Measurements from ENCODE around the gene C12orf76. TPM values are rescaled to one million over a fixed set of nuclear protein-coding genes. Genes with fewer than 3 reads are reported as not detected.
"Not testable (repeated sequence)": the region's sequence is repeated elsewhere in the genome, so short reads cannot be mapped to it uniquely, and the experiment has no call there.

C12orf76 gene
- total RNA-seq, 1 donor from 2014 or later: 5.7 TPM

DNA sequence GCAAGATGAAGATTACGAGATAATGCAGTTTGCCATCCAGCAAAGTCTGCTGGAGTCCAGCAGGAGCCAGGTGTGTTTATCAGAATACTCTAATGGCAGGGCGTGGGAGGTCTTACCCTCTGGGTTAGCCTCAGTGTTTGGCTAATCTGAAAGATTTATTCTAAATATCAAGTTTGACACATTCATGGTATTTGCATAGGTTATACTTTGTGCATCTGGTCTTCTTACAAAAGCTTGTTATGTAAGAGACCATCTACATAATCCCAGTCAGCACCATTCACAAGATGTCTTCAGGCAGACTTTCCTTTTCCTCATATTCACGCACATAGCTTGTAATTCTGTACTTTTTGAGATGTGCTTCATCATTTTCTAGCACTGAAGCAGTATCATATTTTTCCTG is 14.4 kb downstream of the C12orf76 start:
- ATAC-seq: no peak
- intact Hi-C loops (cut with micrococcal nuclease): no loop called here
- no peak for DNase-seq

DNA sequence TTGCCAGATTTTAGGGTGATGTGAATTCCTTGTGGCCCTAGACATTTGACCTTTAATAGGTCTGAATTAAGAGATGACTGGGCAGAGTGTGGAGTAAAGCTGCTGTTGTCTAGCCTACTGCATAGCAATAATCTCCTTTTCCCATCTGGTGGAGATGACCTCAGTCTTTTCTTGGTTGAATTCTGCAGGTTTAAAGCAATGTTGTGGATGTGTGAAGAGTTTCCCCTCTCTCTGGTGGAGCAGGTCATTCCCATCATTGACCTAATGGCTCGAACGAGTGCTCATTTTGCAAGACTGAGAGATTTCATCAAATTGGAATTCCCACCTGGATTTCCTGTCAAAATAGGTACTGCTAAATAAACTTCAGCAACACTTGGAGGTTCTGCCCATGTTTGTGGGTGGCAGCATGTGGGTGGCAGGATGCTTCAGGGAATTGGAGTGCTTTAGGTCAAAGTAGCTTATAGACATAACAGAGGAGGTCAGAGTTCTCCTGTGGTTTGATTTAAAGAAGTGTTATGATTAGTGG is 19.0 kb downstream of the C12orf76 start:
- ATAC-seq: no peak
- no peak for DNase-seq
- intact Hi-C loops (cut with micrococcal nuclease): no loop called here

DNA sequence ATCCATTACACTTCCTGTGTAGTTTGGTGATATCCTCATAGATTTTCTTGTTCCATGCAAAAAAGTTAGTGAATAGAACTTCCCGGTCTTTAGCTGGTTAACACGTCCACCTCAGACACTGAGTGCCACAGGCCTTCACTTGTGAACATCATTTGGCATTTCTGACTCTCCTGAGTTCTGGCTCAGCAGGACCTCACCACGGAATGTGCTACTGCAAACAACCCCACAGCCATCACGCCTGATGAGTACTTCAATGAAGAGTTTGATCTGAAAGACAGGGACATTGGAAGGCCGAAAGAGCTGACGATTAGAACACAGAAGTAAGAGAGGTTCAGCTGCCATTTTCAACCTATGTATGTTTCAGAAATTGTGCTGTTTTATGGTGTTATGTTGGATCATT is 20.0 kb downstream of the C12orf76 start:
- no peak for ATAC-seq

DNA sequence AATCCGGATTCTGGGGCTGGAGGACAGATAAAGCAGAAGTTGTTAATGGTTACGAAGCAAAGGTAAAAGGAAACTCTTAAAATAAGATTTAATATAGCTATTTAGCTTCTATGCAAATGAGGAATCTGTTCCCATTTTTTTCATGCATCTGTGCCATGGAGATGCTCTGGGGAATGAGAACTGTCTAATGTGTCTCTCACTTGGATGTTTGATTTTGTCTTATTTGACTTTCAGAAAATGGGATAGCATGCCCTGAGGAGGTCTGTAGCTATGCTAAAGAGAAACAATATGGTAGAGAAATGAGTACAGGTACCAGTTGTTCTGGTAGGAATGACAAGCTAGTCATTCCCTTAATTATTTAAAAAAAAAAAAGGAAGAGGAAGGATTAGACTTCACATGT is 24.3 kb downstream of the C12orf76 start:
- no peak for DNase-seq
- intact Hi-C loops (cut with micrococcal nuclease): no loop called here
- ATAC-seq: no peak

More for the DNA sequence above, 20.0 kb downstream of the C12orf76 start:
- DNase-seq: no peak
- intact Hi-C loops (cut with micrococcal nuclease): no loop called here

DNA sequence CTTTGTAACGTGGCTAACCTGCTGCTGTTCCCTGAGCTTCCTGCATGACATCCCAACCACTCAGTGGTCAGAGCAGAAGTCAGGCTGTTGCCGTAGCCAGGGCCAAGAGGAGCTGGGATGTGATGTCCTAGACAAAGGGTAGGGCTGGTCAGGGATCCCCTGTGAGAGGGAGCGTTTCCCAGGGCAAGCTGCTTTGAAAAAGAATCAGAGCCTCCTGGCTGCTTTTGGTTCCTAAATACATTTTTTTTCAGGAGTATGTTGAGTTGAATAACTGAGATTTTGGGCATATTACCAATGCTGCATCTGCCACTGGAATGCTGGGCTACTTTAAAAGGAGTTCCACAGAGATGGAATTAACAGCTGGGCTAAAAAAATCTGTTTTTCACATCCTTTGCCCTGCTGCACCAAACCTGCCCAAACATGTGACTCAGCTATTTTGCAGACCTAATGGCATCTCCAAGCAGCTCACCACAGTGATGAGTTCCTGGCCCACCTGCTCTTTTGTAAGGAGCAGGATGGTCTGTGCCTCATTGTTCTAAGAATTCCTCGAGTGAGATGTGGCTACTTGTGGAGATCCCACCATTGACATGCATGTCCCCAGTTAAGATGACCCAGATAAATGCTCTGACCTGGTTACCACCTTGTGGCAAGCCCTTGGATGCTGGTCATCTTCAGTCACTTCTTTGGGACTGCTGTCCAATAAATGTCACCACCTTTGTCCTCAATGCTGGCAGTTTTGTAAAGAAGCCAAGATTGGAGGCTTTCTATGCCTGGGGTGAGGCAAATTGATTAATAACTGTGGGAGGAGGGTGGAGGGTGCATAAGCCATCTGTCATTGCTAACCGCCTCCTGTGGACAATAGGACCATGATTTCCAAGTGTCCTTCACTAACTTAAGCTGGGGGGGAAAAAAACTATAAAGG is 25.0 kb downstream of the C12orf76 start:
- ATAC-seq (peak; percentile 43), DNase-seq (no peak)
- intact Hi-C loops (cut with micrococcal nuclease): no loop called here

DNA sequence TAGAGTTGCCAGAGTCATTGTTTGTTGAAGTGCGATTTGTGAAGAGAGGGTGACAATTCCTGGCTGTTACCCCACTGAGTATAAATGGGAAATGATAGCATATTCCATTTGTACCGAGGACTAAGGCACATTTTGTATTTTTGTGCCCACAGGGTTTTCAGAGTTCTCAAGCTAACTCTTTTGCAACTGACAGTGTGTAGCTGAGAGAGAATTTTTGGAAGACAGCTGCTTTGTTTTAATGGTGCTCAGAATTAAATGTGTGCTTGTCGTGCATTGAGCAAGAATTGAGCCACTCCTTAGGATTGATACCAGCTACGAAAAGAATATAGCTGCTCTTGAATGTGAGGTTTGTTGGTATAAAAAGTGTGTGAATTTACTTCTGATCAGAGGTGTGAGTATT is 27.4 kb downstream of the C12orf76 start:
- DNase-seq (no peak), ATAC-seq (no peak)
- intact Hi-C loops (cut with micrococcal nuclease): no loop called here

DNA sequence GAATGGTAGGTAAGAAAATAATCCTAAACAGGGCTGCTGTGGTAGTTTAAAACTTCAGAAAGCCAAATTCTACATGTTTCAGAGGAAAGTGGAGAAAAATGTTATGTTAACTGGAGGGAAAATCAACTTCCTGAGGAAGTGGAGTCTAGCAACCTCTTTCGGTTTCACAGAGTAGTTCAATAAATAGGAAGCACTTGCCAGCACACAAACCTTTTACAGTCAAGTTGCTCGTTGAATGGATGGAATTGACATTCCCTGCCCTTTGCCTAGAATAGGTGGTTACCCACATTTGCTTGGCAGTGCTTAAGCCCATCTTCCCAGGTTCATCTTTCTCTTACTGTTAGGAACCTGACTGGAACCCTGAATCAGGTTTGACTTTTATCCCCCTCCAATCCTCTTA is 33.2 kb downstream of the C12orf76 start:
- ATAC-seq (no peak), DNase-seq (no peak)
- intact Hi-C loops (cut with micrococcal nuclease): no loop called here

DNA sequence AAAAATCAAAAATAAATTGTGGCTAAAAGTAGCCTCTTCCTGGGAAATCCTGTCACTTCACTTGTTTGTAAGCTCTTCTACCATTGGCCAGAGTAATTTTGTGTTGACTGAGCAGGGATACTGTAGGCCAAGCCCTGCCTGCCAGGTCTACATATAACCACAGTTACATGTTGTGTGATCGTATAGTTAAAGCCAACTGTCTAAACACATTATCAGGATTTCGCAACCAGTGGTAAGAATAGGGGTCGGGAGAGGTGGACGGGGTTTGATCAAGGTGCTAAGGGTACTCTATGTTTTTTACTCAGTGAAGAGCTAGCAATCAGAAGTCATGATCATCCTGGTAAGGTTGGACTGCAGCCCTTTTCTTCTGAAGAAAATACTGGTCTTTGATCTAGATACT is 35.7 kb downstream of the C12orf76 start:
- ATAC-seq (no peak), DNase-seq (no peak)
- intact Hi-C loops (cut with micrococcal nuclease): no loop called here

DNA sequence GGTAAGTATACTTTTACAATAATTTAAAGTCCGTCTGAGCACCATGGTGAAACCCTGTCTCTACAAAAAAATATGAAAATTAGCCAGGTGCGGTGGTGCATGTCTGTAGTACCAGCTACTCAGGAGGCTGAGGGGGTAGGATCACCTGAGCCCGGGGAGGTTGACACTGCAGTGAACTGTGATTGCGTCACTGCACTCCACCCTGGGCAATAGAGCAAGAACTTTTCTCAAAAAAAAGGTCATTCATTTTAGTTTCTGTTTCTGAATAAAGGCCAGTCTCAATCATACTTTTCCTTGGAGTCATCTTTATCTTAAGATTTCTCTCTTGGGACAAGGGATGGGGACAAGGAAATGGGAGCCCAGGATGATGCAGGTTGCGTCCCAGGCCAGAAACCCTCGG is 36.2 kb downstream of the C12orf76 start:
- intact Hi-C loops (cut with micrococcal nuclease): no loop called here
- no peak for ATAC-seq
- no peak for DNase-seq

DNA sequence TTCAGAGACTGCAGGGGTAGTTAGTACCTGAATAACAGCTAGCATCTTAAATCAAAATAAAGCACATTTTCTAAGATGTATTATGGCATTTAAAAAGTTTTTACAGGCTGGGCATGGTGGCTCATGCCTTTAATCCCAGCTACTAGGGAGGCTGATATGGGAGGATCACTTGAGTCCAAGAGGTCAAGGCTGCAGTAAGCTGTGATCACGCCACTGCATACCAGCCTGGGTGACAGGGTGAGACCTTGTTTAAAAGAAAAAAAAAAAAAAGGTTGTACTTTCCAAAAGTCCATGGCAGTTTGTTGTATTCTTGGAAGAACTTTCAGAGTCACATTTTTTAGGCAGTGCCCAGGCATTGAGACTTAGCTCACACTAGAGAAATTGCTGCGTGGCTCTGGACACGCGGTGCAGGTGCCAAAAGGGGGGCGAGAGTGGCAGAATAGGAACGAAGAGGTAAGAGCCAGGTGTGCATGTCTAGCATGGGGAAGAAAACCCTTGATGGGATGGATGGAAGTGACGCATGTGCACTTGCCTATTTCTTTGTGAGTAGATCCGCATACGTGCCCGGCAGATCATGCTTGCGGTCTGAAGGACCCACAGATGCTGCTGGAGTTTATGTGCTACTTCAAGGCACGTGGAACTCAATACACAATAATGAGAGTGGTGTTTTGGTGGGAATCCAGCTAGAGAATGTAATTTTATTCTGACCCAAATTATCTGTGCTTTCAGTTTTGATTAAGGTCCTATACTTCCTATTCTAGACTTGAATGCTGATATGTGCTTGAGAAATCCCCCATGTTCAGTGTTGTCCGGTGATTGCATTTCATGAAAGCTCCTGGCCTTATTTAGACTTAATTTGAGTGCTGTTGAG is 37.2 kb downstream of the C12orf76 start:
- intact Hi-C loops (cut with micrococcal nuclease): no loop called here
- DNase-seq (no peak), ATAC-seq (no peak)

DNA sequence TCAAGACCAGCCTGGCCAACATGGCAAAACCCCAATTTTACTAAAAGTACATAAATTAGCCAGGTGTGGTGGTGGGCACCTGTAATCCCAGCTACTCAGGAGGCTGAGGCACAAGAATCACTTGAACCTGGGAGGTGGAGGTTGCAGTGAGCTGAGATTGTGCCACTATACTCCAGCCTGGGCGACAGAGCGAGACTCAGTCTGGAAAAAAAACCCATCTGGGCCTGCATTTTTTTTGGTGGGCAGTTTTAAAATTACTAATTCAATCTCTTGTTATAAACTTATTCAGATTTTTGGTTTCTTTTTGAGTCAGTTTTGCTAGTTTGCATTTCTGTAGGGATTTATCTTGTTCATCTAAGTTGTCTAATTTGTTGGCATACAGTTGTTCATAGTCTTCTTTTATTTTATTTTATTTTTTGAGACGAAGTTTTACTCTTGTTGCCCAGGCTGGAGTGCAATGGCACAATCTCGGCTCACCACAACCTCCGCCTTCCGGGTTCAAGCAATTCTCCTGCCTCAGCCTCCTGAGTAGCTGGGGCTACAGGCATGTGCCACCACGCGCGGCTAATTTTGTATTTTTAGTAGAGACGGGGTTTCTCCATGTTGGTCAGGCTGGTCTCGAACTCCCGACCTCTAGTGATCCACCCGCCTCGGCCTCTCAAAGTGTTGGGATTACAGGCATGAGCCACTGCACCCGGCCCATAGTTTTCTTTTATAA is 39.5 kb downstream of the C12orf76 start:
- ATAC-seq; intact Hi-C loops (cut with micrococcal nuclease); DNase-seq: not testable (repeated sequence)

DNA sequence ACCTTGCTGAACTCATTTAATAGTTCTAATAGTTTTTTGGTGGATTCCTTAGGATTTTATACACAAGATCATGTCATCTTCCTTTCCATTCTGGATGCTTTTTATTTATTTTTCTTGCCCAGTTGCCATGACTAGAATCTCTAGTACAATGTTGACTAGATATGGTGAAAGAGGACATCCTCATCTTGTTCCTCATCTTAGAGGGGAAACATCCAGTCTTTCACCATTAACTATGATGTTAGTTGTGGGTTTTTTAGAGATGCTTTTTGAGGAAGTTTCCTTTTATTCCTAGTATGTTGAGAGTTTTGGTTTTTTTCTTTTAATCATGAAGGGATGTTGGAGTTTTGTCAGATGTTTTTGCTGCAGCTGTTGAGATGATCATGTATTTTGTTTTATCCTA is 40.4 kb downstream of the C12orf76 start:
- ATAC-seq: no peak
- no peak for DNase-seq
- intact Hi-C loops (cut with micrococcal nuclease): no loop called here

DNA sequence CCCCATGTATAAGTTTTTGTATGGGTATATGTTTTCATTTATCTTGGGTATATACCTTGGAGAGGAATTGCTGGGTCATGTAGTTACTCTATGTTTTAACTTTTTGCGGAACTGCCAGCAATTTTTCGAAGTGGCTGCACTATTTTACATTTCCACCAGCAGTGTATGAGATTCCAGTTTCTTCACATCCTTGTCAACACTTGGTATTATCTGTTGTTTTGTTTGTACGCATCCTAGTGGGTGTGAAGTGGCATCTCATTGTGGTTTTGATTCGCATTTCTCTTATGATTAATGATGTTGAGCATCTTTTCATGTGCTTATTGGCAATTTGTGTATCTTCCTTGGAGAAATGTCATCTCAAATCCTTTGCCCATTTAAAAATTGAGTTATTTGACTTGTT is 42.2 kb downstream of the C12orf76 start:
- ATAC-seq: no peak

DNA sequence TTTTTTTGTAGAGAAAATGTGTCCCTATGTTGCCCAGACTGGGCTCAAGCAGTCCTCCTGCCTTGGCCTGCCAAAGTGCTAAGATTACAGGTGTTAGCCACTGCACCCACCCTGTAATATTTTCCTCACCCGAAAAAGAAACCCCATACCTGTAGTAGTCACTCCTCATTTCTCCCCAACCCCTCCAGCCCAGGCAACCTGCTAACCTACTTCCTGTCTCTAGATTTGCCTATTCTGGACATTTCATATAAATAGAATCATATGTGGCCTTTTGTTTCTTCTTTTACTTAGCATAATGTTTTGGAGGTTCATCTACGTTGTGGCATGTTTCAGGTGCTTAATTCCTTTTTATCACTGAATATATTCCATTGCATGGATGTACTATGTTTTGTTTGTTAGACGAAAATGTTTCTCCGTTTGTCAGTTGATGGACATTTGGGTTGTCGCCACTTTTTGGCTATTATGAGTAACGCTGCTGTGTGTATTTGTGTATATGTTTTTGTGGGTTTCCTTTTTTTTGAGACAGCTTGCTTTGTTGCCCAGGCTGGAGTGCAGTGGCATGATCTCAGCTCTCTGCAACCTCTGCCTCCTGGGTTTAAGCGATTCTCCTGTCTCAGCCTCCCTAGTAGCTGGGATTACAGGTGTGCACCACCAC is 42.9 kb downstream of the C12orf76 start:
- intact Hi-C loops (cut with micrococcal nuclease): no loop called here
- DNase-seq: no peak
- no peak for ATAC-seq

More for the DNA sequence above, 42.2 kb downstream of the C12orf76 start:
- intact Hi-C loops (cut with micrococcal nuclease): no loop called here
- DNase-seq: no peak

DNA sequence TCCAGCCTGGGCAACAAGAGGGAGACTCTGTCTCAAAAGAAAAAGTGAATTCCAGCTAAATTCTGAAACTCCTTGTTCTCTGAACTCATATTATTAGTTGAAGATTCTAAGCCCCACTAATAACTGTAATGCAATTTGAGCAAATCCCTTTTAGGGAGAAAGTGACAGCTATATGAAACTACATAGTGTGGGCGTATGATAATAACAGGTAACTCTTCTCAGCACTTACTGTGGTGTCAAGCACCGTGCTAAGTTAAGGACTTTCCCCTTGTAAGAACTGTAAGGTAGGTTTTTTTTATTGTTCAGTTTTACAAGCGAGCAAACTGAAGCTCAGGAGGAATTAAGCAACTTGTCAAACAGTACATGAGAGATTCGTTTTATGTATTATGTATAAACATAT is 43.7 kb downstream of the C12orf76 start:
- intact Hi-C loops (cut with micrococcal nuclease): no loop called here
- no peak for ATAC-seq
- DNase-seq: no peak

DNA sequence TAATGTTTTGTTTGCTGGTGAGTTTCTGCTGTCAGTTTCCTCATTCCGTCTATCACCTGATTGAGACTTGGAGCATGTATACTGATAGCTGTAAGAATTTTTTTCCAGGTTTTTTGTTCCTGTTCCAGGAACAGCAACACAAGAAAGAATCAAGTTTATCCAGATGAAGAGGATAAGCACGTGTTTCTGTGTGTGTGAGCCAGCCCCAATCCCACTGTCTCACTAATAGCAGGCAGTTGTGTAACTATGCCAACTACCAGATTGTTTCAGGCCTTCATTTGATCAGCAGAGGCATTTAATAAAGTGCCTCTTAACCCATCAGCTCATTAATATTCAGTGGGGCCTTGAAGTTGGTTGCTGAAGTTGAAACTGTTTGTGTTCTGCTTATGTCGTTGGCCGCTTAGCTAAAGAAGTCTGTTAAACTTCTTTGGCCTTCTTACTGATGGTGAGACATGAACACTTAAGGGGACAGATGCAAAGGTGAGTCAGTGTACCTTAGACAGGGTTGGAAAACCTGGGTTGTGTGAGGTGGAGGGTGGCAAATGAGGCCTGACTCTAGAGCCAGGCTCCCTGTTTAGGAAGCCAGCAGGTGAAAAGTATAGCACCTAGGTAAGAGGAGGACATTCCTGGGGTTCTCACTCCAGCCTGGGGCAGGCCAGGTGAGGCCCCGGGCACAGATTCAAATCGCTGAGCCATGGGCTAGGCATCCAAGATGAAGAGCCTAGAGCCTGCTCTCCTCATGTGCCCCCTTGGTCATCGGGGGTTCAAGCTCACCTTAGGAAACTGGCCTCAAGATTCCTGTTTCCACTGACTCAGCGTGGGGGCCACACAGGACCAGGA is 45.4 kb downstream of the C12orf76 start:
- no peak for ATAC-seq
- intact Hi-C loops (cut with micrococcal nuclease): no loop called here

DNA sequence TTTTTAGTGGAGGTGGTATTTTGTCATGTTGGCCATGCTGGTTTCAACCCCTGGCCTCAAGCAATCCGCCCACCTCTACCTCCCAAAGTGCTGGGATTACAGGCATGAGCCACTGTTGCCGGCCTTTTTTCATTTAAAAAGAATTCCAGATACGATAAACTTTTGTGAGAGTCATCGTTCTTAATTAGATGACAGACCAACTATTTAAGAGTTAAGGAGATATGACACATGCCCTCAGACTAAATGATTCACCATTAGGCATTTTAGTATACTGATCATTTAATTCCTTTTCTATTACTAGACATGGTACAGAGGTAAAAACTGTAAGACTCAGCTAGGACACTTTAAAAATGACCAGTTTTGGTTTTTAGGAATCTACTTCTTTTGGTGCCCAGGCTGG is 46.7 kb downstream of the C12orf76 start:
- intact Hi-C loops (cut with micrococcal nuclease): no loop called here
- no peak for DNase-seq
- ATAC-seq: no peak

More for the DNA sequence above, 45.4 kb downstream of the C12orf76 start:
- DNase-seq: no peak

DNA sequence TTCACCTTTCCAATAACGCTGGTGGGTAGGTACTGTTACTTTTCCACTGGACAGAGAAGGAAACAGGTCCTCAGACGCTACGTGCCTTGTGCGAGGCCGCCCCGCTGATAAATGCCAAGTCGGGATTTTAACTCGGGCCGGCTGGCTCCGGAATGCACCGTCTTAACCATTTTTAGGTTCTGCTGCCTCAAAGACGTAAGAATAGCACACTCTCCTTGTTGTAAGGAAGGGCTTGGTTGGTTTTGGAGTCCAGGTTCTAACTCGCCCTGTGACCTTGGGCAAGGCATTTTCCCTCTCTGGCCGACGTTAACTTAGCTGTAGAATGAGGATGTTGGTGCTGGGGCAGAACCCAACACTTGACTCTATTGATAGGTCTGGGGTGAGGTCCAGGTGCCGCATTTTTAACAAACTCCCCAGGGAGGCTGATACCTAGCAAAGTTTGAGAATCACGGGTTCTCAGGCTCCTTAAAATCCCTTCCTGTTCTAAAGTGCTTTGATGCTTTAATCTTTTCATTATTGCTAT is 48.3 kb downstream of the C12orf76 start:
- intact Hi-C loops (cut with micrococcal nuclease): no loop called here
- ATAC-seq: no peak
- DNase-seq: peak; percentile 43
